Cardiac fibroblast (primary cell): ENCODE measurements around the gene HNRNPUL2.

ENCODE experiments used
- DNase-seq, 2 donors: peaks; one replicate each; pipeline versions ENCODE4 v3.0.0 to v3.0.0-alpha.2; 2010; ENCODE audit warnings: low read depth in 2 of 2
- H3K4me3 ChIP-seq, 2 donors: replicated peaks in 1 of 2; 1 replicate in 1 of 2; 2 replicates in 1 of 2; pipeline ENCODE4 v1.5.1; 2011; ENCODE audit warnings: low read depth in 2 of 2, low read length in 2 of 2, mild to moderate bottlenecking in 2 of 2, moderate library complexity in 1 of 2
- CTCF ChIP-seq: IDR thresholded peaks from one replicate; pipeline ENCODE4 v1.5.1; 2011; ENCODE audit warnings: low read depth, mild to moderate bottlenecking, low read length, inconsistent platforms

Gene HNRNPUL2

GRCh38 chr11:62709247-62710000, 17.8 kb downstream of the HNRNPUL2 start:
- no peak for TF ChIP-seq CTCF
- peak overlapping the region; percentile 50 to 51 for H3K4me3 ChIP-seq
- peak; percentile 99 for DNase-seq

GRCh38 chr11:62708793-62709192, 18.5 kb downstream of the HNRNPUL2 start:
- no peak for DNase-seq
- H3K4me3 ChIP-seq = peak overlapping the region; percentile 50 to 51
- TF ChIP-seq CTCF = no peak

- no peak for DNase-seq
- TF ChIP-seq CTCF = no peak
- H3K4me3 ChIP-seq = peak overlapping the region in 1 of 2 donors; percentile 50
Observed at GRCh38 chr11:62708392-62708791, 18.9 kb downstream of the HNRNPUL2 start.

- TF ChIP-seq CTCF = no peak
- no peak for DNase-seq
- peak within 1 kb of the TSS; percentile 37 to 40 for H3K4me3 ChIP-seq
Observed at GRCh38 chr11:62707277-62707861, 19.9 kb downstream of the HNRNPUL2 start, which contains the start of the genes BSCL2 and GNG3. Gene BSCL2, minus strand, starts transcription at chr11:62707424. Its CDS starts 229 bp downstream, at chr11:62707195. Gene GNG3, plus strand, starts transcription at chr11:62707676. Its CDS starts 620 bp downstream, at chr11:62708296.

- no peak overlapping the region for H3K4me3 ChIP-seq
- no peak for DNase-seq
- no peak for TF ChIP-seq CTCF
Observed at GRCh38 chr11:62706850-62707247, 20.4 kb downstream of the HNRNPUL2 start.

- TF ChIP-seq CTCF = no peak
- H3K4me3 ChIP-seq = peak overlapping the region; percentile 62 to 71
Observed at GRCh38 chr11:62705880-62706849, 21.1 kb downstream of the HNRNPUL2 start.

More at GRCh38 chr11:62705880-62706849, 21.1 kb downstream of the HNRNPUL2 start:
- DNase-seq = peak; percentile 92 to 97
